NCI-H187 treated with DMSO at 0.1 percent for 48 hours (cell line): ENCODE measurements around the gene LRP8.

Experiments
- DNase-seq: peaks from one replicate; lab custom pipeline; 2025; lab: John Stamatoyannopoulos, UW

Gene LRP8

GRCh38 chr1:53304527-53304926 is 23.3 kb downstream of the LRP8 start:
- no peak for DNase-seq

GRCh38 chr1:53303726-53304515 is 23.9 kb downstream of the LRP8 start:
- no peak for DNase-seq

- DNase-seq: no peak
Observed at GRCh38 chr1:53303243-53303642, 24.6 kb downstream of the LRP8 start.

- no peak for DNase-seq
Observed at GRCh38 chr1:53299233-53299632, 28.6 kb downstream of the LRP8 start.

- DNase-seq: no peak
Observed at GRCh38 chr1:53298045-53298637, 29.7 kb downstream of the LRP8 start.

GRCh38 chr1:53297195-53297594 is 30.7 kb downstream of the LRP8 start:
- DNase-seq: no peak

- no peak for DNase-seq
Observed at GRCh38 chr1:53296117-53296749, 31.6 kb downstream of the LRP8 start.

GRCh38 chr1:53295726-53296116 is 32.1 kb downstream of the LRP8 start:
- no peak for DNase-seq

- no peak for DNase-seq
Observed at GRCh38 chr1:53295295-53295694, 32.6 kb downstream of the LRP8 start.

- no peak for DNase-seq
Observed at GRCh38 chr1:53294567-53294966, 33.3 kb downstream of the LRP8 start.

- no peak for DNase-seq
Observed at GRCh38 chr1:53294061-53294460, 33.8 kb downstream of the LRP8 start.

- DNase-seq: no peak
Observed at GRCh38 chr1:53293123-53293522, 34.7 kb downstream of the LRP8 start.

- DNase-seq: no peak
Observed at GRCh38 chr1:53292690-53293089, 35.2 kb downstream of the LRP8 start.

- no peak for DNase-seq
Observed at GRCh38 chr1:53291574-53291973, 36.3 kb downstream of the LRP8 start.

- no peak for DNase-seq
Observed at GRCh38 chr1:53288790-53289429, 39.0 kb downstream of the LRP8 start.

- DNase-seq: no peak
Observed at GRCh38 chr1:53288002-53288789, 39.7 kb downstream of the LRP8 start.

- no peak for DNase-seq
Observed at GRCh38 chr1:53286955-53287354, 40.9 kb downstream of the LRP8 start.

GRCh38 chr1:53285969-53286760 is 41.7 kb downstream of the LRP8 start:
- DNase-seq: no peak

- DNase-seq: no peak
Observed at GRCh38 chr1:53285546-53285945, 42.3 kb downstream of the LRP8 start.

GRCh38 chr1:53284224-53285020 is 43.4 kb downstream of the LRP8 start:
- no peak for DNase-seq
